OCI-LY7 (cell line): Measurements from ENCODE around the gene ZNF202. TPM values are rescaled to one million over a fixed set of nuclear protein-coding genes. Genes with fewer than 3 reads are reported as not detected.

Source experiments
- BruUV-seq: library from RNA; stranded (reverse); fragments of 400-500 nt; replicated peaks from 2 replicates; lab custom pipeline; 2021; lab: Mats Ljungman, UMichigan
- CTCF ChIA-PET: fragments of 300-600 bp; sonication (Branson Sonifier 250); formaldehyde crosslinking; loops from one replicate; lab custom pipeline; 2022; ENCODE audit warnings: antibody characterized with exemption; ENCODE audit not compliant: unreplicated experiment; lab: Charles Lee
- POLR2A ChIA-PET: fragments of 300-600 bp; sonication (Branson Sonifier 250); formaldehyde crosslinking; loops from one replicate; lab custom pipeline; 2022; ENCODE audit warnings: antibody characterized with exemption; lab: Charles Lee
- DNase-seq: peaks from one replicate; pipeline ENCODE4 v3.0.0-alpha.2; 2015; ENCODE audit warnings: low spot score
- H2AFZ ChIP-seq: fragments of 200-600 bp; sonication (generic), shearing (Covaris generic); 2 replicates; pipeline ENCODE4 v1.6.1; 2014; ENCODE audit warnings: mild to moderate bottlenecking, antibody characterized with exemption, low read length, moderate library complexity
- H3K27ac ChIP-seq: fragments of 200-600 bp; sonication (generic); 2 replicates; pipeline ENCODE4 v1.5.1; 2014; ENCODE audit warnings: mixed run types, low read depth, mild to moderate bottlenecking, moderate library complexity, low read length, inconsistent platforms; ENCODE audit not compliant: poor library complexity, severe bottlenecking
- H3K36me3 ChIP-seq: fragments of 200-600 bp; sonication (generic); 2 replicates; pipeline ENCODE4 v1.6.1; 2014; ENCODE audit warnings: mild to moderate bottlenecking, antibody characterized with exemption, low read length, moderate library complexity, mixed read lengths; ENCODE audit not compliant: insufficient read depth
- H3K4me1 ChIP-seq: fragments of 200-600 bp; sonication (generic); 2 replicates; pipeline ENCODE4 v1.5.1; 2014; ENCODE audit warnings: mild to moderate bottlenecking, low read length; ENCODE audit not compliant: insufficient read depth, poor library complexity, severe bottlenecking
- H3K4me2 ChIP-seq: fragments of 200-600 bp; sonication (generic); 2 replicates; pipeline ENCODE4 v1.6.1; 2014; ENCODE audit warnings: mild to moderate bottlenecking, low read length
- H3K4me3 ChIP-seq: fragments of 200-600 bp; sonication (generic); 2 replicates; pipeline ENCODE4 v1.5.1; 2014; ENCODE audit warnings: mild to moderate bottlenecking, low read depth, low read length; ENCODE audit not compliant: poor library complexity, severe bottlenecking
- H3K79me2 ChIP-seq: fragments of 200-600 bp; sonication (generic); 2 replicates; pipeline ENCODE4 v1.6.1; 2016; ENCODE audit warnings: low read depth, mild to moderate bottlenecking, low read length, moderate library complexity, mixed read lengths; ENCODE audit not compliant: insufficient read depth
- H3K9me2 ChIP-seq: fragments of 200-600 bp; sonication (generic); 2 replicates; pipeline ENCODE4 v1.6.1; 2016; ENCODE audit warnings: mild to moderate bottlenecking, low read length, mixed read lengths; ENCODE audit not compliant: insufficient read depth
- H3K9me3 ChIP-seq: fragments of 200-600 bp; sonication (generic); 2 replicates; pipeline ENCODE4 v1.6.1; 2014; ENCODE audit warnings: mild to moderate bottlenecking, mixed run types, low read length, mixed read lengths
- H4K20me1 ChIP-seq: fragments of 200-600 bp; sonication (generic); 2 replicates; pipeline ENCODE4 v1.6.1; 2014; ENCODE audit warnings: mild to moderate bottlenecking, antibody characterized with exemption, low read length, moderate library complexity, mixed read lengths; ENCODE audit not compliant: insufficient read depth
- EZH2phosphoT487 ChIP-seq: fragments of 200-600 bp; sonication (generic); IDR thresholded peaks from 2 replicates; pipeline ENCODE4 v1.6.1; 2018; ENCODE audit warnings: low read depth, borderline replicate concordance, mild to moderate bottlenecking, mixed run types, antibody characterized with exemption, low read length, moderate library complexity, mixed read lengths
- intact Hi-C: fragments of 100-400 bp; cut with micrococcal nuclease; formaldehyde crosslinking; loops from one replicate; pipeline ENCODE4 v1.10.0; 2022; ENCODE audit not compliant: unreplicated experiment
- total RNA-seq, 2 experiments: library from RNA; depleted of rRNA in 1 of 2; stranded (reverse); fragments of >200 nt in 1 of 2; shearing (Covaris generic) in 1 of 2; gene quantifications; 2 replicates each; pipeline ENCODE4 v1.2.3, GENCODE V29; 2014 to 2022
- TF ChIP-seq, protein P1 (sequence below): fragments of 200-600 bp; sonication (generic); conservative IDR thresholded peaks from 2 replicates; pipeline ENCODE4 v1.5.1; 2014; ENCODE audit warnings: mild to moderate bottlenecking, antibody characterized with exemption, low read length, moderate library complexity, mixed read lengths

The ZNF202 gene
- total RNA-seq, 2 experiments from 2014 or later, result 15.5 to 19.6 TPM

DNA sequence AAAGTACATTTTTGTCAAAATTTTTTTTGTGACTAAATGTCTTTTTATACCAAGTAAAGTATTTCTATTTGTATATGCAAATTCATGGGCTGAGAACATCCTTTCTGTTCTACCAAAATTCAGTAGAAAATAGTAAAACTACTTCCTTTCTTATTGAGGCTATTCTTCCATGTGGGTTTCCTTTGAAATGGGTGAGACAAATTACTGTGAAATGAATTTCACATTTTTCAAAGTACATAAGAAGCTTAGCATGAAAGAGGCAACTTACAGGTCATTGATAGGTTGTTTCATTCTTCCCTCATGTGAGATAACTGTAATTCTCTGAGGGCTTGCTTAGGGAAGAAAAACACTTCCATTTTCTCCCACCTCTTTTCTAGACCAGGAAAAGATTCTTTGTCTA lies 13.9 kb upstream of the ZNF202 start:
- no peaks in the 10 kb centered on the region for H3K79me2 ChIP-seq
- DNase-seq, result no peak
- TF ChIP-seq, protein P1, sequence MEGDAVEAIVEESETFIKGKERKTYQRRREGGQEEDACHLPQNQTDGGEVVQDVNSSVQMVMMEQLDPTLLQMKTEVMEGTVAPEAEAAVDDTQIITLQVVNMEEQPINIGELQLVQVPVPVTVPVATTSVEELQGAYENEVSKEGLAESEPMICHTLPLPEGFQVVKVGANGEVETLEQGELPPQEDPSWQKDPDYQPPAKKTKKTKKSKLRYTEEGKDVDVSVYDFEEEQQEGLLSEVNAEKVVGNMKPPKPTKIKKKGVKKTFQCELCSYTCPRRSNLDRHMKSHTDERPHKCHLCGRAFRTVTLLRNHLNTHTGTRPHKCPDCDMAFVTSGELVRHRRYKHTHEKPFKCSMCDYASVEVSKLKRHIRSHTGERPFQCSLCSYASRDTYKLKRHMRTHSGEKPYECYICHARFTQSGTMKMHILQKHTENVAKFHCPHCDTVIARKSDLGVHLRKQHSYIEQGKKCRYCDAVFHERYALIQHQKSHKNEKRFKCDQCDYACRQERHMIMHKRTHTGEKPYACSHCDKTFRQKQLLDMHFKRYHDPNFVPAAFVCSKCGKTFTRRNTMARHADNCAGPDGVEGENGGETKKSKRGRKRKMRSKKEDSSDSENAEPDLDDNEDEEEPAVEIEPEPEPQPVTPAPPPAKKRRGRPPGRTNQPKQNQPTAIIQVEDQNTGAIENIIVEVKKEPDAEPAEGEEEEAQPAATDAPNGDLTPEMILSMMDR, result no peak
- TF ChIP-seq EZH2phosphoT487, result no peak
- ChIA-PET POLR2A (interaction anchor here (1.2 kb wide), 1 partner anchor 12 kb away, joined by 3 read pairs; no protein-coding TSS in a partner anchor), CTCF (no interaction called here)
- no peaks in the 10 kb centered on the region for H3K9me3 ChIP-seq
- H3K36me3 ChIP-seq, result no peaks in the 10 kb centered on the region
- no peak overlapping the region for H3K27ac ChIP-seq
- no peak overlapping the region for H3K4me3 ChIP-seq
- H4K20me1 ChIP-seq, result no peaks in the 10 kb centered on the region
- no TSS peak for BruUV-seq
- H2AFZ ChIP-seq, result no peak overlapping the region
- no peaks in the 10 kb centered on the region for H3K9me2 ChIP-seq
- intact Hi-C loops, result no loop called here
- H3K4me1 ChIP-seq, result no peaks in the 10 kb centered on the region
- H3K4me2 ChIP-seq, result no peak overlapping the region

DNA sequence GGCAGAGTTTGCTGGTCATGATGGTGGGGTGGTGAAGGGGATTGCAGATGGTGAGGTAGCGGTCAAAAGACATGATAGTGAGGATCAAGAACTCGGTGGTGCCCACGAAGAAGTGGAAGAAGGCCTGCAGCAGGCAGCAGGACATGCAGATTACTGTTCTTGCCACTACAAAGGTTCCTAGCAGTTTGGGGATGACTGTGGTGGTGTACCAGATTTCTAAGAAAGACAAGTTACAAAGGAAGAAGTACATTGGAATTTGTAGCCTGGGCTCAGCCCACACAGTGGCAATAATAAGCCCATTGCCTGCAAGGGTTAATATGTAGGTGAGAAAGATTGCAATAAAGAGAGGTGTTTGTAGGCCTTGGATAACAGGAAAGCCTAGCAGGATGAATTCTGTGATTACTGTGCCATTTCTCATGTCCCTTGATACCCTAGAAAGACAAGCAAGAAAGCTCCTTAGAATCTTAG lies 12.7 kb upstream of the ZNF202 start, which contains the start of gene OR6X1:
TSS of gene OR6X1 (minus strand) at position 418 of the 468 bp plus-strand sequence. CDS start at position 418, 0 bp downstream.
- Histone ChIP-seq H3K79me2 (no peaks in the 10 kb centered on the region), H3K4me1 (no peaks in the 10 kb centered on the region), H3K27ac (no peak within 1 kb of the TSS), H2AFZ (no peak within 1 kb of the TSS), H3K9me3 (no peaks in the 10 kb centered on the region), H3K4me3 (no peak within 1 kb of the TSS), H3K9me2 (no peaks in the 10 kb centered on the region), H4K20me1 (no peaks in the 10 kb centered on the region), H3K4me2 (no peak within 1 kb of the TSS), H3K36me3 (no peaks in the 10 kb centered on the region)
- DNase-seq, result no peak
- no TSS peak for BruUV-seq
- ChIA-PET POLR2A (no interaction called here), CTCF (no interaction called here)
- TF ChIP-seq, protein P1, result no peak
- TF ChIP-seq EZH2phosphoT487, result no peak
- intact Hi-C loops, result no loop called here

DNA sequence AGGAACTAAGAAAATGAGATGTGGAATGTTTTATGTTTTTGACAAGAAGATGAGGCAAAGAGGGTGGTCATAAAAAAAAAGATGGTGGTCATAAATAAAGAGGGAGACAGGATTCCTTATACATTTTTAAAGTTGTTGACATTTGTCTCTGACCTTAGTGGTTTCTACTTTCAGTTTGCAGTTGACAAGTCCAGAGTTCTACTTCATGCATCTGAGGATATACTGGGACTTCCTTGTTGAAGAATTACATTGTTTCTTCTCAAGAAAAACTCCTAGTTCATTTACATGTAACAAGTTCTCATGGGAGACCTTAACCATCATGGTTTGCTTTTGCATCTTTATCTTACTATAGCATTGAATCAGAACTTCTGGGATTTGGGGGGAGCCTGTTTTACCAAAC lies 11.7 kb upstream of the ZNF202 start:
- Histone ChIP-seq H3K4me3 (no peak overlapping the region), H3K79me2 (no peaks in the 10 kb centered on the region), H4K20me1 (no peaks in the 10 kb centered on the region), H3K27ac (no peak overlapping the region), H3K4me1 (no peaks in the 10 kb centered on the region), H2AFZ (no peak overlapping the region), H3K36me3 (no peaks in the 10 kb centered on the region), H3K4me2 (no peak overlapping the region), H3K9me3 (no peaks in the 10 kb centered on the region), H3K9me2 (no peaks in the 10 kb centered on the region)
- POLR2A ChIA-PET, result interaction anchor here (0.5 to 0.7 kb wide), 2 partner anchors 9 to 10 kb away, joined by 3 read pairs; no protein-coding TSS in a partner anchor
- no peak for TF ChIP-seq EZH2phosphoT487
- TF ChIP-seq, protein P1, result no peak
- DNase-seq, result no peak
- no TSS peak for BruUV-seq
- intact Hi-C loops, result no loop called here
- CTCF ChIA-PET, result no interaction called here
